Spleen (tissue), 11 donors: ENCODE data around the gene MUC22. TPM values are rescaled to one million over a fixed set of nuclear protein-coding genes. Genes with fewer than 3 reads are reported as not detected.

Experiments used
- DNase-seq: peaks from one replicate; pipeline ENCODE4 v3.0.0-alpha.2; 2020
- H3K27ac ChIP-seq, 8 donors: fragments of 200-600 bp; sonication (generic) in 7 of 8; 1 replicate in 4 of 8; 2 replicates in 4 of 8; pipeline versions ENCODE4 v1.5.0 to v1.8.0; 2016 to 2021; ENCODE audit warnings: inconsistent platforms in 4 of 8, mild to moderate bottlenecking in 4 of 8, moderate library complexity in 1 of 8
- H3K27me3 ChIP-seq, 7 donors: fragments of 200-600 bp; sonication (generic) in 6 of 7; replicated peaks in 1 of 7; 1 replicate in 4 of 7; 2 replicates in 3 of 7; pipeline versions ENCODE4 v1.5.0 to v1.8.0; 2016 to 2021; ENCODE audit warnings: inconsistent platforms in 3 of 7, mild to moderate bottlenecking in 1 of 7
- H3K36me3 ChIP-seq, 6 donors: fragments of 200-600 bp; sonication (generic) in 5 of 6; 1 replicate in 4 of 6; 2 replicates in 2 of 6; pipeline versions ENCODE4 v1.5.0 to v1.8.0; 2016 to 2021; ENCODE audit warnings: inconsistent platforms in 2 of 6
- H3K4me1 ChIP-seq, 6 donors: fragments of 200-600 bp; sonication (generic) in 5 of 6; 1 replicate in 3 of 6; 2 replicates in 3 of 6; pipeline versions ENCODE4 v1.5.0 to v1.8.0; 2016 to 2021; ENCODE audit warnings: inconsistent platforms in 3 of 6
- H3K4me3 ChIP-seq, 8 donors: fragments of 200-600 bp; sonication (generic) in 7 of 8; 1 replicate in 4 of 8; 2 replicates in 4 of 8; pipeline versions ENCODE4 v1.5.0 to v1.8.0; 2016 to 2021; ENCODE audit warnings: inconsistent platforms in 4 of 8, mild to moderate bottlenecking in 4 of 8, moderate library complexity in 2 of 8
- H3K9me3 ChIP-seq, 8 donors: fragments of 200-600 bp; sonication (generic) in 7 of 8; 1 replicate in 4 of 8; 2 replicates in 4 of 8; pipeline versions ENCODE4 v1.5.0 to v1.8.0; 2016 to 2021; ENCODE audit warnings: inconsistent platforms in 4 of 8
- POLR2A ChIP-seq, 3 donors: fragments of 450-650 bp; IDR thresholded peaks; one replicate each; pipeline ENCODE4 v1.5.1; 2017; ENCODE audit warnings: antibody characterized with exemption in 3 of 3, mild to moderate bottlenecking in 1 of 3
- POLR2AphosphoS5 ChIP-seq, 3 donors: sonication (generic); formaldehyde crosslinking; IDR thresholded peaks; one replicate each; pipeline ENCODE4 v1.5.1; 2017; ENCODE audit warnings: antibody characterized with exemption in 3 of 3
- WGBS, 5 donors: extraction: QIAGEN DNeasy Blood & Tissue Kit in 3 of 5; methylation state at CpG; one replicate each; pipeline versions ENCODE4 v1.1.5 to v1.1.7; 2013 to 2018; 5-methylcytosine and 5-hydroxymethylcytosine counted together
- intact Hi-C: fragments of 100-400 bp; cut with DNase I; formaldehyde crosslinking; loops from one replicate; pipeline ENCODE4 v1.15.0; 2023; ENCODE audit warnings: low total_unique reads
- polyA plus RNA-seq, 3 donors: library from polyadenylated mRNA; stranded (reverse); fragments of 200-250 nt; gene quantifications; one replicate each; pipeline ENCODE4 v1.2.1, GENCODE V29; 2013
- total RNA-seq, 7 donors: library from RNA; depleted of rRNA in 3 of 7; stranded (reverse); fragments of >200 nt in 3 of 7; fragmentation: NEBNext Ultra II Directional in 4 of 7; extraction: Animal tissue kit (Norgen Biotek cat#: 25700) in 4 of 7; gene quantifications; one replicate each; pipeline versions ENCODE4 v1.1.0 to v1.2.1, GENCODE V29; 2016 to 2021
- TF ChIP-seq, protein P1 (sequence below), 11 experiments: fragments of 200-600 bp in 7 of 11; fragments of 450-650 bp in 4 of 11; sonication (generic) in 4 of 11; IDR thresholded peaks in 8 of 11; conservative IDR thresholded peaks in 3 of 11; 1 replicate in 7 of 11; 2 replicates in 4 of 11; pipeline versions ENCODE4 v1.4.0 to v1.8.0; 2016 to 2021; ENCODE audit warnings: antibody characterized with exemption in 11 of 11, inconsistent platforms in 4 of 11, mild to moderate bottlenecking in 1 of 11
- donor health status: healthy with polysubstance abuse.
- donor health status: DM: no; HTN: no; CAD: no; lungs with moderate emphysema.
- donor health status: DM: no; HTN: no; CAD: no.
- donor health status: Bipolar disorder and iron deficiency.
- donor health status: healthy.
- donor health status: DM: no; HTN: no; CAD: no.
- donor health status: DM: yes; HTN: yes; CAD: no.

Gene MUC22
- total and polyA plus RNA-seq, 10 donors = not detected

DNA sequence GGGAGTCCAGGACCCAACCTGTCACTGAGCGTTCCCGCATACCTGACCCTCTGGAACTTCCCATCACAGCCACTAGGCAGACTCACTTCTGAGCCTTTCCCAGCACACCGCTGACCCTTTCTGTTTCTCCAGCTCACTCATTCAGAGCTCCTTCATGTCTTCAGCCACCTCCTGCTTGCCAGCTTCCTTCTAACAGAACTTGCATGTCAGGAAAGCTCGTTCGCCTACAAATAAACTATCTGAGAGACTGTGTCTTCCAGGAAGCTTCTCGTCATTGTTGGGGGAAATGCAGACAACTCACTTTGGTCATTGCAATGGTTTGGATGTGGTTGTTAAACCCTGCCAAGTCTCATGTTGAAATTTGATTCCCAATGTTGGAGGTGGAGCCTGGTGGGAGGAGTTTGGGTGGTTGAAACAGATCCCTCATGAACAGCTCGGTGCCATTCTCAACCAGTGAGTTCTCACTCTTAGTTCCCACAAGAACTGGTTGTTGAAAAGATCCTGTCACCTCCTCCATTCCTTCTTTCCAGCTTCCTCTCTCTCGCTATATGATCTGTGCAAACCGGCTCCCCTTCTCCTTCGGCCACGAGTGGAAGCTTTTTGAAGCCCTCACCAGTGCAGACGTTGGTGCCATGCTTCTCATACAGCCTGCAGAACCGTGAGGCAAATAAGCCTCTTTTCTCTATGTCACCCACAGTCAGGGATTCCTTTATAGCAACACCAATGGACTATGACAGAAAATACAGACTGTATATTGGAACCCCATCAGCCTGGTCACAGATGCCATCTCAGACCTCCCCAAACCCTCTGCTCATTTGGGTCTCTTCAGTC is 28.1 kb upstream of the MUC22 start:
- TF ChIP-seq POLR2AphosphoS5 (IDR thresholded peaks at IDR 0.05) (no peak), POLR2A (IDR thresholded peaks at IDR 0.05) (no peak)
- TF ChIP-seq, protein P1, sequence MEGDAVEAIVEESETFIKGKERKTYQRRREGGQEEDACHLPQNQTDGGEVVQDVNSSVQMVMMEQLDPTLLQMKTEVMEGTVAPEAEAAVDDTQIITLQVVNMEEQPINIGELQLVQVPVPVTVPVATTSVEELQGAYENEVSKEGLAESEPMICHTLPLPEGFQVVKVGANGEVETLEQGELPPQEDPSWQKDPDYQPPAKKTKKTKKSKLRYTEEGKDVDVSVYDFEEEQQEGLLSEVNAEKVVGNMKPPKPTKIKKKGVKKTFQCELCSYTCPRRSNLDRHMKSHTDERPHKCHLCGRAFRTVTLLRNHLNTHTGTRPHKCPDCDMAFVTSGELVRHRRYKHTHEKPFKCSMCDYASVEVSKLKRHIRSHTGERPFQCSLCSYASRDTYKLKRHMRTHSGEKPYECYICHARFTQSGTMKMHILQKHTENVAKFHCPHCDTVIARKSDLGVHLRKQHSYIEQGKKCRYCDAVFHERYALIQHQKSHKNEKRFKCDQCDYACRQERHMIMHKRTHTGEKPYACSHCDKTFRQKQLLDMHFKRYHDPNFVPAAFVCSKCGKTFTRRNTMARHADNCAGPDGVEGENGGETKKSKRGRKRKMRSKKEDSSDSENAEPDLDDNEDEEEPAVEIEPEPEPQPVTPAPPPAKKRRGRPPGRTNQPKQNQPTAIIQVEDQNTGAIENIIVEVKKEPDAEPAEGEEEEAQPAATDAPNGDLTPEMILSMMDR (IDR thresholded peaks at IDR 0.05 in 8 of 11, conservative IDR thresholded peaks at IDR 0.05 in 3 of 11) = no peak
- Histone ChIP-seq H3K4me1 (peaks cover 0 to 7% (median 0%) of the 10 kb centered on the region in 6 donors), H3K9me3 (no peaks in the 10 kb centered on the region), H3K36me3 (no peaks in the 10 kb centered on the region), H3K27me3 (peaks cover 0 to 43% (median 0%) of the 10 kb centered on the region in 7 donors), H3K4me3 (no peak overlapping the region), H3K27ac (no peak overlapping the region)
- intact Hi-C loops = no loop called here
- DNase-seq = no peak
- WGBS, 5 donors = 31 to 40% (median 37%) methylated on average over 13 of the region's 13 CpGs

DNA sequence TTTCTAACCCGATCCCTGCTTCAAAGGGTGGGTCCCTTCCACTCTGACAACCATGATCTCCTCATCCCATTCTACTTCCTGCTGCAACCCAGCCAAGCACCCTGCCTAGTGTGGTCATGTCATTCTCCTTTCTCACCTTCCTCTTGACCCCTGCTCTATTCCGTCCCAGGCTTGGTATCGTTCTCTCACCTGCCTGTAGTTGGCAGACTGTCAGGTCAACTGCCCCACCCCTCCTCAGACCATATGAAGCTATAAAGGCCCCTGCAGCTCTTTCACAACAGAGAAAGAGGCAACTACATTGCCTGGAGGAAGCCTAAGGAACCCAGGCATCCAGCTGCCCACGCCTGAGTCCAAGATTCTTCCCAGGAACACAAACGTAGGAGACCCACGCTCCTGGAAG is 26.8 kb upstream of the MUC22 start, which contains the start of gene MUC21:
MUC21 (plus strand) TSS at position 280 of the 400 bp plus-strand sequence. CDS start 241 bp downstream, outside the sequence.
- no peak for DNase-seq
- Histone ChIP-seq H3K4me1 (peaks cover 0 to 7% (median 0%) of the 10 kb centered on the region in 6 donors), H3K27ac (no peak within 1 kb of the TSS), H3K27me3 (peaks cover 0 to 38% (median 0%) of the 10 kb centered on the region in 7 donors), H3K36me3 (no peaks in the 10 kb centered on the region), H3K9me3 (no peaks in the 10 kb centered on the region), H3K4me3 (no peak within 1 kb of the TSS)
- 76 to 88% (median 80%) methylated on average over 6 of the region's 6 CpGs for WGBS, 5 donors
- no peak for TF ChIP-seq POLR2AphosphoS5 (IDR thresholded peaks at IDR 0.05)
- TF ChIP-seq, protein P1 (IDR thresholded peaks at IDR 0.05 in 8 of 11, conservative IDR thresholded peaks at IDR 0.05 in 3 of 11) = no peak
- TF ChIP-seq POLR2A (IDR thresholded peaks at IDR 0.05) = no peak
- intact Hi-C loops = no loop called here

DNA sequence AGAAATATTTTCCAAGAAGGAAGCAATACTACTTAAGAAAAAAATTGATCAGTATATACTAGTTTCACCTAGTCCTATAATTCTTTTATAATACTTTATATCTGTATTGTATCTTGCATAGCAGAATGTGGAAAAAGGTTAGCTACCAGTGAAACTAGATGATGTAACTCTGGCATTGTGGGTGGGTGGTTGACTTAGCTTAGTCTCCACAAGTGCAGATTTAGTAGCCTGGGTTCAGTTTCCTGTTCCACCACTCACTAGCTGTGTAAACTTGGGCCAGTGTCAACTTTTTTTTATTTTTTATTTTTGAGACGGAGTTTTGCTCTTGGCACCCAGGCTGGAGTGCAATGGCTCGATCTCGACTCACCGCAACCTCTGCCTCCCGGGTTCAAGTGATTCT is 24.8 kb upstream of the MUC22 start:
- intact Hi-C loops = no loop called here
- Histone ChIP-seq H3K4me1 (peaks cover 0 to 5% (median 0%) of the 10 kb centered on the region in 6 donors), H3K27ac (no peak overlapping the region), H3K4me3 (no peak overlapping the region), H3K36me3 (no peaks in the 10 kb centered on the region), H3K27me3 (peaks cover 0 to 34% (median 0%) of the 10 kb centered on the region in 7 donors), H3K9me3 (no peaks in the 10 kb centered on the region)
- 81 to 95% (median 83%) methylated on average over 5 of the region's 5 CpGs for WGBS, 5 donors
- TF ChIP-seq POLR2A (IDR thresholded peaks at IDR 0.05) (no peak), POLR2AphosphoS5 (IDR thresholded peaks at IDR 0.05) (no peak)
- TF ChIP-seq, protein P1 (IDR thresholded peaks at IDR 0.05 in 8 of 11, conservative IDR thresholded peaks at IDR 0.05 in 3 of 11) = no peak
- no peak for DNase-seq

DNA sequence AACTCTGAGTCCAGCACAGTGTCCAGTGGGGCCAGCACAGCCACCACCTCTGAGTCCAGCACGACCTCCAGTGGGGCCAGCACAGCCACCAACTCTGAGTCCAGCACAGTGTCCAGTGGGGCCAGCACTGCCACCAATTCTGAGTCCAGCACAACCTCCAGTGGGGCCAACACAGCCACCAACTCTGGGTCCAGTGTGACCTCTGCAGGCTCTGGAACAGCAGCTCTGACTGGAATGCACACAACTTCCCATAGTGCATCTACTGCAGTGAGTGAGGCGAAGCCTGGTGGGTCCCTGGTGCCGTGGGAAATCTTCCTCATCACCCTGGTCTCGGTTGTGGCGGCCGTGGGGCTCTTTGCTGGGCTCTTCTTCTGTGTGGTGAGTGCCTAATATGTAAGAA is 23.0 kb upstream of the MUC22 start:
- no peak overlapping the region for H3K4me3 ChIP-seq
- no peak overlapping the region for H3K27ac ChIP-seq
- TF ChIP-seq, protein P1 (IDR thresholded peaks at IDR 0.05 in 8 of 11, conservative IDR thresholded peaks at IDR 0.05 in 3 of 11) = no peak
- TF ChIP-seq POLR2A (IDR thresholded peaks at IDR 0.05) (no peak), POLR2AphosphoS5 (IDR thresholded peaks at IDR 0.05) (no peak)
- no peaks in the 10 kb centered on the region for H3K9me3 ChIP-seq
- DNase-seq = no peak
- 63 to 90% (median 89%) methylated on average over 5 to 6 of the region's 6 CpGs for WGBS, 5 donors
- H3K36me3 ChIP-seq = no peaks in the 10 kb centered on the region
- peaks cover 0 to 9% (median 0%) of the 10 kb centered on the region in 6 donors for H3K4me1 ChIP-seq
- intact Hi-C loops = no loop called here
- peaks cover 0 to 17% (median 0%) of the 10 kb centered on the region in 7 donors for H3K27me3 ChIP-seq
